Measurements from ENCODE around the gene STARD3.
"Not testable (repeated sequence)": the region's sequence is repeated elsewhere in the genome, so short reads cannot be mapped to it uniquely, and the experiment has no call there.

STARD3 gene

GRCh38 chr17:39699818-39700147 lies 62.8 kb downstream of the STARD3 start, which contains the start of gene ERBB2:
ERBB2 (plus strand) TSS chr17:39700064; CDS start chr17:39700239, 175 bp downstream.
- no peak for DNase-seq

- DNase-seq, result no peak
Measured at GRCh38 chr17:39700148-39700987, 63.4 kb downstream of the STARD3 start.

GRCh38 chr17:39701012-39701783 lies 64.3 kb downstream of the STARD3 start:
- no peak for DNase-seq

GRCh38 chr17:39701784-39702422 lies 65.0 kb downstream of the STARD3 start:
- no peak for DNase-seq

- no peak for DNase-seq
Measured at GRCh38 chr17:39702901-39703893, 66.3 kb downstream of the STARD3 start.

GRCh38 chr17:39703913-39704312 lies 67.0 kb downstream of the STARD3 start:
- DNase-seq, result no peak

- no peak for DNase-seq
Measured at GRCh38 chr17:39704821-39705551, 68.0 kb downstream of the STARD3 start.

- DNase-seq, result no peak
Measured at GRCh38 chr17:39705786-39706348, 68.9 kb downstream of the STARD3 start.

- no peak for DNase-seq
Measured at GRCh38 chr17:39706383-39706782, 69.4 kb downstream of the STARD3 start.

- no peak for DNase-seq
Measured at GRCh38 chr17:39706921-39707337, 70.0 kb downstream of the STARD3 start.

- DNase-seq, result no peak
Measured at GRCh38 chr17:39709319-39709997, 72.5 kb downstream of the STARD3 start.

GRCh38 chr17:39709998-39710964 lies 73.3 kb downstream of the STARD3 start:
- DNase-seq, result no peak

- DNase-seq, result not testable (repeated sequence)
Measured at GRCh38 chr17:39711071-39711470, 74.1 kb downstream of the STARD3 start.

- DNase-seq, result no peak
Measured at GRCh38 chr17:39711851-39712250, 74.9 kb downstream of the STARD3 start.

All from SIG-M5 (cell line).